ENCODE data around the gene FSTL4. TPM values are rescaled to one million over a fixed set of nuclear protein-coding genes. Genes with fewer than 3 reads are reported as not detected.

Gene FSTL4
- total RNA-seq, 1 donor from 2014 or later = 11.3 TPM

DNA sequence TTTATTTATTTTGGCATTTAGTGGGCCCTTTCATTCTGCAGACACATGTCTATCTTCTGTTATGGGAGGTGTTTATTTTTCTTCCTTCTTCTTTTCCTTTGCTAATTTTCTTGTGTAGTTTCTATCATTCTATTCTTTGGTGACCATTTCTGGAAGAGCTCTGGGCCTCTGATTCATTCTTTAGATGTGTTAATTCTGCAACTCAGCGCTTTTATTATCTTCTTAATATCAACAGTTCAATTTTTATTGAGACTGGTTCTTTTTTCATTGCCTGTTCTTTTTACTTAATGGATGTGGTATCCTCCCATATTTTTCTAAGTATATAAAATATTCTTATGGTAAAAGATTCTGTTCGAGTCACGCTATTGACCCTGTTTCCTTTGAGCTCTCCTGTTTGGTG is 448.5 kb downstream of the FSTL4 start:
- H3K27ac Mint-ChIP-seq = no peak overlapping the region
- H3K27me3 Mint-ChIP-seq = peaks cover 15% of the 10 kb centered on the region
- H3K36me3 Mint-ChIP-seq = no peaks in the 10 kb centered on the region
- no peak for TF ChIP-seq CTCF (conservative IDR thresholded peaks at IDR 0.05)
- H3K4me3 Mint-ChIP-seq = no peak overlapping the region
- DNase-seq (ENCODE audit: extremely low spot score, unreplicated experiment) = no peak
- H3K9me3 Mint-ChIP-seq = no peaks in the 10 kb centered on the region
- H3K4me1 Mint-ChIP-seq (ENCODE audit: unreplicated experiment) = no peaks in the 10 kb centered on the region

- Mint-ChIP-seq H3K4me3 (no peak overlapping the region), H3K27ac (no peak overlapping the region), H3K9me3 (no peaks in the 10 kb centered on the region), H3K36me3 (no peaks in the 10 kb centered on the region), H3K27me3 (peaks cover 7% of the 10 kb centered on the region), H3K4me1 (ENCODE audit: unreplicated experiment) (no peaks in the 10 kb centered on the region)
- DNase-seq (ENCODE audit: extremely low spot score, unreplicated experiment) = no peak
- no peak for TF ChIP-seq CTCF (conservative IDR thresholded peaks at IDR 0.05)
These were observed 452.8 kb downstream of the FSTL4 start for GRCh38 chr5:133159543-133159942.

GRCh38 chr5:133155326-133155969 is 456.9 kb downstream of the FSTL4 start:
- Mint-ChIP-seq H3K4me3 (no peak overlapping the region), H3K9me3 (no peaks in the 10 kb centered on the region), H3K27me3 (peaks cover 4% of the 10 kb centered on the region), H3K27ac (no peak overlapping the region), H3K4me1 (ENCODE audit: unreplicated experiment) (no peaks in the 10 kb centered on the region), H3K36me3 (no peaks in the 10 kb centered on the region)
- no peak for TF ChIP-seq CTCF (conservative IDR thresholded peaks at IDR 0.05)
- no peak for DNase-seq (ENCODE audit: extremely low spot score, unreplicated experiment)

DNA sequence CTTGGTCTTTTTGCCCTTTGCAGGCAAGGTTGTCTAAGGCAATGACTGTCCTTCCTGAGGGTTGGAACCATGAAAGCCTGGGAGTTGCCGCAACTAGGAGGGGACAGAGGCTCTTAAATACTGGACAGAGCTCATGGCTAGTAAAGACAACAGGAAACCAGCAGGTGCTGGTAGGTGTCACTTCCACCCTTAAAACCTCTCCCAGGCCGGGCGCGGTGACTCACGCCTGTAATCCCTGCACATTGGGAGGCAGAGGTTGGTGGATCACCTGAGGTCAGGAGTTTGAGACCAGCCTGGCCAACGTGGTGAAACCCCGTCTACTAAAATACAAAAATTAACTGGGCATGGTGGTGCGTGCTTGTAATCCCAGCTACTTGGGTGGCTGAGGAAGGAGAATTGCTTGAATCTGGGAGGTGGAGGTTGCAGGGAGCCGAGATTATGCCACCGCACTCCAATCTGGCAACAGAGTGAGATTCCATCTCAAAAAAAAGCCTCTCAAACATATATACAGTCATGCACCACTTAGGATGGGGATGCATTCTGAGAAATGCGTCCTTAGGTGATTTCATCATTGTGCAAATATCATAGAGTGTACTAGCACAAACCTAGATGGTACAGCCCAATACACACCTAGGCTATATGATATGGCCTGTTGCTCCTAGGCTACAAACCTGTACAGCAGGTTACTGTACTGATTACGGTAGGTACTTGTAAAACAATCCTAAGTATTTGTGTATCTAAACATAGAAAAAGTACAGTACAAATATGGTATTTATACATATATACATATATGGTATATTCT is 457.9 kb downstream of the FSTL4 start:
- Mint-ChIP-seq H3K27ac (no peak overlapping the region), H3K4me1 (ENCODE audit: unreplicated experiment) (peaks cover 9% of the 10 kb centered on the region), H3K36me3 (no peaks in the 10 kb centered on the region), H3K4me3 (no peak overlapping the region), H3K9me3 (no peaks in the 10 kb centered on the region), H3K27me3 (no peaks in the 10 kb centered on the region)
- no peak for TF ChIP-seq CTCF (conservative IDR thresholded peaks at IDR 0.05)
- DNase-seq (ENCODE audit: extremely low spot score, unreplicated experiment) = no peak

GRCh38 chr5:133150909-133151544 is 461.3 kb downstream of the FSTL4 start:
- TF ChIP-seq CTCF (conservative IDR thresholded peaks at IDR 0.05) = no peak
- H3K27ac Mint-ChIP-seq = no peak overlapping the region
- no peak for DNase-seq (ENCODE audit: extremely low spot score, unreplicated experiment)
- H3K27me3 Mint-ChIP-seq = no peaks in the 10 kb centered on the region
- no peaks in the 10 kb centered on the region for H3K36me3 Mint-ChIP-seq
- H3K4me3 Mint-ChIP-seq = no peak overlapping the region
- no peaks in the 10 kb centered on the region for H3K9me3 Mint-ChIP-seq
- peaks cover 14% of the 10 kb centered on the region for H3K4me1 Mint-ChIP-seq (ENCODE audit: unreplicated experiment)

All from type B pancreatic cell (in vitro differentiated cells).